Measurements from ENCODE around the gene FANCF.
"Not testable (repeated sequence)": the region's sequence is repeated elsewhere in the genome, so short reads cannot be mapped to it uniquely, and the experiment has no call there.

FANCF gene

DNA sequence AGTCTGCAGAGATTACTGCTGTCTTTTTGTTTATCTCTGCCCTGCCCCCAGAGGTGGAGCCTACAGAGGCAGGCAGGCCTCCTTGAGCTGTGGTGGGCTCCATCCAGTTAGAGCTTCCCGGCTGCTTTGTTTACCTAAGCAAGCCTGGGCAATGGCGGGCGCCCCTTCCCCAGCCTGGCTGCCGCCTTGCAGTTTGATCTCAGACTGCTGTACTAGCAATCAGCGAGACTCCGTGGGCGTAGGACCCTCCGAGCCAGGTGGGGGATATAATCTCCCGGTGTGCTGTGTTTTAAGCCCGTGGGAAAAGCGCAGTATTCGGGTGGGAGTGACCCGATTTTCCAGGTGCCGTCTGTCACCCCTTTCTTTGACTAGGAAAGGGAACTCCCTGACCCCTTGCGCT is 26.7 kb upstream of the FANCF start:
- WGBS, result 80% methylated on average over 15 of the region's 15 CpGs

DNA sequence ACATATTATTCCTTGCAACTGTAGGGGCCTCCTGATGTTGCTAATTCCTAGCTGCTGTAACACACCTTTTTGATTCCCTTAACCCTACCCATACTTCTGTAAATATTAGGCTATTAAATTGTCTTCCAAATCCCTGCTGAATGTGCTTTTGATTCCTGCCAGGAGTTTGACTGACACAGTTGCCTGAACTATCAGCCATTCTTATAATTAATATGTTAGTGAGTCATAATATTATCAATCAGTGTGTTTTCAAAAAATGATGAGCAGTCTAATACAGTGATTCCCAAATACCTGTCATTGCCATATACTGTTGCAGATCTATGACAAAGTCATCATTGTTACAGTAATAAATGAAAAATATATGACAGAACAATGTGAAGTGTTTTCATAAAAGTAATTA is 15.9 kb upstream of the FANCF start:
- Histone ChIP-seq H2BK120ac (ENCODE audit: low read depth, low read length) (no peak overlapping the region), H3K9me3 (ENCODE audit: control insufficient read depth, low read length) (no peaks in the 10 kb centered on the region), H2AFZ (ENCODE audit: low read depth, low read length) (no peak overlapping the region), H2BK15ac (ENCODE audit: low read depth, poor library complexity, severe bottlenecking) (no peak overlapping the region), H3K4me2 (ENCODE audit: low read length, poor library complexity, severe bottlenecking) (no peak overlapping the region), H3K27ac (ENCODE audit: low read length, poor library complexity, severe bottlenecking) (no peak overlapping the region), H2BK12ac (ENCODE audit: low read length in 2 of 2) (no peak overlapping the region), H2AK5ac (ENCODE audit: low read length, severe bottlenecking) (no peak overlapping the region), H3K9ac (ENCODE audit: low read length) (no peak overlapping the region), H3K4ac (ENCODE audit: low read depth in 1 of 2, low read length in 2 of 2) (no peak overlapping the region), H3K4me1 (ENCODE audit: control insufficient read depth, insufficient read depth, low read depth, low read length) (no peaks in the 10 kb centered on the region), H4K91ac (ENCODE audit: low read length) (no peak overlapping the region), H3K79me1 (replicated peaks; ENCODE audit: low read length, poor library complexity, severe bottlenecking) (no peaks in the 10 kb centered on the region), H3K27me3 (ENCODE audit: control insufficient read depth in 1 of 2, insufficient read depth in 1 of 2, low read length in 2 of 2) (no peaks in the 10 kb centered on the region), H3K23ac (ENCODE audit: low read length in 2 of 2) (no peak overlapping the region), H3K4me3 (ENCODE audit: insufficient read depth in 1 of 2, low read depth in 1 of 2, low read length in 2 of 2) (no peak overlapping the region), H3K18ac (ENCODE audit: low read depth in 1 of 2, low read length in 2 of 2) (no peak overlapping the region), H2BK5ac (ENCODE audit: low read depth, low read length, poor library complexity, severe bottlenecking) (no peak overlapping the region), H3K36me3 (ENCODE audit: control insufficient read depth in 1 of 2, insufficient read depth in 2 of 2, low read depth in 1 of 2, low read length in 2 of 2) (no peaks in the 10 kb centered on the region), H4K8ac (ENCODE audit: low read length) (no peak overlapping the region), H3K14ac (ENCODE audit: low read length in 2 of 2) (no peak overlapping the region)
- DNase-seq, result no peak

More for the DNA sequence above, 26.7 kb upstream of the FANCF start:
- not testable (repeated sequence) for H4K91ac ChIP-seq (ENCODE audit: low read length); H3K36me3 ChIP-seq (ENCODE audit: control insufficient read depth in 1 of 2, insufficient read depth in 2 of 2, low read depth in 1 of 2, low read length in 2 of 2); H2AFZ ChIP-seq (ENCODE audit: low read depth, low read length); H3K14ac ChIP-seq (ENCODE audit: low read length in 2 of 2); H2BK120ac ChIP-seq (ENCODE audit: low read depth, low read length); H3K4me3 ChIP-seq (ENCODE audit: insufficient read depth in 1 of 2, low read depth in 1 of 2, low read length in 2 of 2); H3K9me3 ChIP-seq (ENCODE audit: control insufficient read depth, low read length); H3K18ac ChIP-seq (ENCODE audit: low read depth in 1 of 2, low read length in 2 of 2); H3K27ac ChIP-seq (ENCODE audit: low read length, poor library complexity, severe bottlenecking); H3K9ac ChIP-seq (ENCODE audit: low read length); H2BK12ac ChIP-seq (ENCODE audit: low read length in 2 of 2); H3K4me2 ChIP-seq (ENCODE audit: low read length, poor library complexity, severe bottlenecking); H2BK15ac ChIP-seq (ENCODE audit: low read depth, poor library complexity, severe bottlenecking); H2AK5ac ChIP-seq (ENCODE audit: low read length, severe bottlenecking); H3K79me1 ChIP-seq (replicated peaks; ENCODE audit: low read length, poor library complexity, severe bottlenecking); H3K4ac ChIP-seq (ENCODE audit: low read depth in 1 of 2, low read length in 2 of 2); H3K4me1 ChIP-seq (ENCODE audit: control insufficient read depth, insufficient read depth, low read depth, low read length); H2BK5ac ChIP-seq (ENCODE audit: low read depth, low read length, poor library complexity, severe bottlenecking); H4K8ac ChIP-seq (ENCODE audit: low read length); DNase-seq; H3K23ac ChIP-seq (ENCODE audit: low read length in 2 of 2); H3K27me3 ChIP-seq (ENCODE audit: control insufficient read depth in 1 of 2, insufficient read depth in 1 of 2, low read length in 2 of 2)

DNA sequence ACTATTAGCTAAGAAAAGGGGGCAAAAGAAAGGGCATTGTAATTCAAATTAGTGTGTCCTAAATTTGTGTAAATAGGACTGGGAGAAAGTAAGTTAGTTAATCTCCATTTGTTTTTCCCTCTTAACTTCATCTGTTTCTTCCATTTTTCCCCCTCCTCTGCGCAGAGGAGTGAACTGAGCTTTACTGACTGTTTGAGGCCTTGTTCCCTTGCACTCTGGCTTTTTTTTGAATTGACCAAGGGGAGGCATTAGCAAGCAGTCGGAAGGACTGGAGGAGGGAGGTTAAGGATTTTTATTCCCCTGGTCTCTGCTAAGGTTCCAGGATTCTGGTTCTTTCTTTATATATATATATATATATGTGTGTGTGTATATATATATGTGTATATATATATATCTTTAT is 15.2 kb upstream of the FANCF start:
- H2BK5ac ChIP-seq (ENCODE audit: low read depth, low read length, poor library complexity, severe bottlenecking), result no peak overlapping the region
- no peak overlapping the region for H3K14ac ChIP-seq (ENCODE audit: low read length in 2 of 2)
- H3K36me3 ChIP-seq (ENCODE audit: control insufficient read depth in 1 of 2, insufficient read depth in 2 of 2, low read depth in 1 of 2, low read length in 2 of 2), result no peaks in the 10 kb centered on the region
- no CpG with 5 or more reads among the region's 2 CpGs for WGBS
- H3K4ac ChIP-seq (ENCODE audit: low read depth in 1 of 2, low read length in 2 of 2), result no peak overlapping the region
- no peak overlapping the region for H3K4me3 ChIP-seq (ENCODE audit: insufficient read depth in 1 of 2, low read depth in 1 of 2, low read length in 2 of 2)
- H3K4me1 ChIP-seq (ENCODE audit: control insufficient read depth, insufficient read depth, low read depth, low read length), result no peaks in the 10 kb centered on the region
- H3K27ac ChIP-seq (ENCODE audit: low read length, poor library complexity, severe bottlenecking), result no peak overlapping the region
- no peak for DNase-seq
- no peak overlapping the region for H3K9ac ChIP-seq (ENCODE audit: low read length)
- no peaks in the 10 kb centered on the region for H3K79me1 ChIP-seq (replicated peaks; ENCODE audit: low read length, poor library complexity, severe bottlenecking)
- H3K4me2 ChIP-seq (ENCODE audit: low read length, poor library complexity, severe bottlenecking), result no peak overlapping the region
- H2BK12ac ChIP-seq (ENCODE audit: low read length in 2 of 2), result no peak overlapping the region
- no peak overlapping the region for H4K8ac ChIP-seq (ENCODE audit: low read length)
- H3K9me3 ChIP-seq (ENCODE audit: control insufficient read depth, low read length), result no peaks in the 10 kb centered on the region
- no peak overlapping the region for H2BK15ac ChIP-seq (ENCODE audit: low read depth, poor library complexity, severe bottlenecking)
- H2BK120ac ChIP-seq (ENCODE audit: low read depth, low read length), result no peak overlapping the region
- H3K27me3 ChIP-seq (ENCODE audit: control insufficient read depth in 1 of 2, insufficient read depth in 1 of 2, low read length in 2 of 2), result no peaks in the 10 kb centered on the region
- H3K18ac ChIP-seq (ENCODE audit: low read depth in 1 of 2, low read length in 2 of 2), result no peak overlapping the region
- no peak overlapping the region for H2AFZ ChIP-seq (ENCODE audit: low read depth, low read length)
- H4K91ac ChIP-seq (ENCODE audit: low read length), result no peak overlapping the region
- no peak overlapping the region for H3K23ac ChIP-seq (ENCODE audit: low read length in 2 of 2)
- H2AK5ac ChIP-seq (ENCODE audit: low read length, severe bottlenecking), result no peak overlapping the region

DNA sequence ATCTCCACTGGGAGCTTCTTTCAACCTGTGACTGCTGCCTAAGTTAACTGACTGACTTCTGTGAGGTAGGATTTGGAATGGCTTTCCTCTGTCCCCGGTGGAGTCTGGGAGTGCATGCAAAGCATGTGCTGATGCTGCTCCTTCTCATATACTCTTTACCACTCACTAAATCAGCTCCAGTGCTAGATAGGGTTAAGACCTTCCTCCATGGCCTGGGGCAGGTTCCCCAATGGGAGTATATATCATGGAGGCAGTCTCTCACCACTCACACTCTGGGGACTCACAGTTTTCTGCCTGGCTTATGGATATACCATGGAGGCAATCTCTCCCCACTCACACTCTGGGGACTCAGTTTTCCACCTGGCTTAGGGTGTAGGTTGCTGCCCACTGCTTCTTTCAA is 10.1 kb upstream of the FANCF start:
- Histone ChIP-seq H3K23ac (ENCODE audit: low read length in 2 of 2) (no peak overlapping the region), H2BK12ac (ENCODE audit: low read length in 2 of 2) (no peak overlapping the region), H3K14ac (ENCODE audit: low read length in 2 of 2) (no peak overlapping the region), H3K79me1 (replicated peaks; ENCODE audit: low read length, poor library complexity, severe bottlenecking) (no peaks in the 10 kb centered on the region), H3K4me2 (ENCODE audit: low read length, poor library complexity, severe bottlenecking) (no peak overlapping the region), H3K18ac (ENCODE audit: low read depth in 1 of 2, low read length in 2 of 2) (no peak overlapping the region), H4K91ac (ENCODE audit: low read length) (no peak overlapping the region), H3K27me3 (ENCODE audit: control insufficient read depth in 1 of 2, insufficient read depth in 1 of 2, low read length in 2 of 2) (no peaks in the 10 kb centered on the region), H3K36me3 (ENCODE audit: control insufficient read depth in 1 of 2, insufficient read depth in 2 of 2, low read depth in 1 of 2, low read length in 2 of 2) (no peaks in the 10 kb centered on the region), H3K27ac (ENCODE audit: low read length, poor library complexity, severe bottlenecking) (no peak overlapping the region), H2BK5ac (ENCODE audit: low read depth, low read length, poor library complexity, severe bottlenecking) (no peak overlapping the region), H3K9me3 (ENCODE audit: control insufficient read depth, low read length) (no peaks in the 10 kb centered on the region), H2AFZ (ENCODE audit: low read depth, low read length) (no peak overlapping the region), H2BK15ac (ENCODE audit: low read depth, poor library complexity, severe bottlenecking) (no peak overlapping the region), H3K4me1 (ENCODE audit: control insufficient read depth, insufficient read depth, low read depth, low read length) (peaks cover 9% of the 10 kb centered on the region), H2BK120ac (ENCODE audit: low read depth, low read length) (no peak overlapping the region), H2AK5ac (ENCODE audit: low read length, severe bottlenecking) (no peak overlapping the region), H4K8ac (ENCODE audit: low read length) (no peak overlapping the region), H3K4ac (ENCODE audit: low read depth in 1 of 2, low read length in 2 of 2) (no peak overlapping the region), H3K4me3 (ENCODE audit: insufficient read depth in 1 of 2, low read depth in 1 of 2, low read length in 2 of 2) (no peak overlapping the region), H3K9ac (ENCODE audit: low read length) (no peak overlapping the region)
- no peak for DNase-seq
- WGBS, result 0% methylated on average over 1 of the region's 1 CpG

Measured in mesenchymal stem cell (in vitro differentiated cells and primary cell).